Immature natural killer cell (primary cell): ENCODE results near the gene MFGE8. TPM values are rescaled to one million over a fixed set of nuclear protein-coding genes. Genes with fewer than 3 reads are reported as not detected.

ENCODE experiments used
- DNase-seq, 3 donors: peaks; one replicate each; pipeline ENCODE4 v3.0.0; 2022; ENCODE audit warnings: mixed read lengths in 1 of 3
- H3K27ac Mint-ChIP-seq, 6 donors: one replicate each; pipeline ENCODE4 v1.8.0; 2020; ENCODE audit warnings: mixed read lengths in 6 of 6, mild to moderate bottlenecking in 5 of 6, inconsistent platforms in 4 of 6, moderate library complexity in 3 of 6
- H3K27me3 Mint-ChIP-seq, 3 donors: one replicate each; pipeline ENCODE4 v1.8.0; 2020 to 2021; ENCODE audit warnings: low read depth in 3 of 3, mild to moderate bottlenecking in 3 of 3, mixed read lengths in 3 of 3, moderate library complexity in 3 of 3, inconsistent platforms in 1 of 3
- H3K36me3 Mint-ChIP-seq, 3 donors: one replicate each; pipeline ENCODE4 v1.8.0; 2020; ENCODE audit warnings: mixed read lengths in 3 of 3, inconsistent platforms in 2 of 3, mild to moderate bottlenecking in 2 of 3
- H3K4me1 Mint-ChIP-seq, 2 donors: one replicate each; pipeline ENCODE4 v1.8.0; 2020; ENCODE audit warnings: inconsistent platforms in 2 of 2, mild to moderate bottlenecking in 2 of 2, mixed read lengths in 2 of 2, moderate library complexity in 1 of 2
- H3K4me3 Mint-ChIP-seq, 5 donors: one replicate each; pipeline ENCODE4 v1.8.0; 2020; ENCODE audit warnings: mild to moderate bottlenecking in 5 of 5, mixed read lengths in 5 of 5, inconsistent platforms in 3 of 5, moderate library complexity in 3 of 5
- H3K9me3 Mint-ChIP-seq, 6 donors: one replicate each; pipeline ENCODE4 v1.8.0; 2020; ENCODE audit warnings: mild to moderate bottlenecking in 6 of 6, mixed read lengths in 6 of 6, inconsistent platforms in 4 of 6, moderate library complexity in 3 of 6
- polyA plus RNA-seq, 3 donors: library from polyadenylated mRNA; unstranded; fragments of 300-500 nt; fragmentation: Illumina TruSeq; gene quantifications; one replicate each; pipeline ENCODE4 v1.2.3, GENCODE V29; 2021

The MFGE8 gene
- polyA plus RNA-seq, 3 donors from 2014 or later, result 3.8 to 6.9 (median 4.4) TPM

- H3K4me3 Mint-ChIP-seq, result no peak overlapping the region
- no peak overlapping the region for H3K27ac Mint-ChIP-seq
- H3K36me3 Mint-ChIP-seq, result no peaks in the 10 kb centered on the region
- H3K9me3 Mint-ChIP-seq, result peaks cover 0 to 1% (median 0%) of the 10 kb centered on the region in 6 donors
- no peak for DNase-seq
- peaks cover 0 to 2% (median 2%) of the 10 kb centered on the region in 3 donors for H3K27me3 Mint-ChIP-seq
- no peaks in the 10 kb centered on the region for H3K4me1 Mint-ChIP-seq
Measured at GRCh38 chr15:88866295-88866881, 46.8 kb downstream of the MFGE8 start.

GRCh38 chr15:88865498-88866099 is 47.6 kb downstream of the MFGE8 start:
- Mint-ChIP-seq H3K9me3 (peaks cover 0 to 1% (median 0%) of the 10 kb centered on the region in 6 donors), H3K4me3 (no peak overlapping the region), H3K4me1 (no peaks in the 10 kb centered on the region), H3K36me3 (no peaks in the 10 kb centered on the region), H3K27me3 (peaks cover 0 to 2% (median 2%) of the 10 kb centered on the region in 3 donors), H3K27ac (no peak overlapping the region)
- DNase-seq, result no peak

- DNase-seq, result no peak
- Mint-ChIP-seq H3K27me3 (peaks cover 0 to 2% (median 2%) of the 10 kb centered on the region in 3 donors), H3K4me3 (no peak overlapping the region), H3K27ac (no peak overlapping the region), H3K9me3 (peaks cover 0 to 1% (median 0%) of the 10 kb centered on the region in 6 donors), H3K4me1 (no peaks in the 10 kb centered on the region), H3K36me3 (no peaks in the 10 kb centered on the region)
Measured at GRCh38 chr15:88864861-88865497, 48.2 kb downstream of the MFGE8 start.

- Mint-ChIP-seq H3K27ac (no peak overlapping the region), H3K4me1 (no peaks in the 10 kb centered on the region), H3K36me3 (no peaks in the 10 kb centered on the region), H3K27me3 (peaks cover 0 to 2% (median 1%) of the 10 kb centered on the region in 3 donors), H3K4me3 (no peak overlapping the region), H3K9me3 (peaks cover 0 to 1% (median 0%) of the 10 kb centered on the region in 6 donors)
- no peak for DNase-seq
Measured at GRCh38 chr15:88863412-88863811, 49.8 kb downstream of the MFGE8 start.

- Mint-ChIP-seq H3K4me1 (no peaks in the 10 kb centered on the region), H3K27me3 (peaks cover 0 to 1% (median 0%) of the 10 kb centered on the region in 3 donors), H3K4me3 (no peak overlapping the region), H3K36me3 (no peaks in the 10 kb centered on the region), H3K27ac (no peak overlapping the region), H3K9me3 (peaks cover 0 to 1% (median 0%) of the 10 kb centered on the region in 6 donors)
- no peak for DNase-seq
Measured at GRCh38 chr15:88860212-88860611, 53.0 kb downstream of the MFGE8 start.

GRCh38 chr15:88859550-88859949 is 53.6 kb downstream of the MFGE8 start:
- H3K27me3 Mint-ChIP-seq, result peaks cover 0 to 1% (median 0%) of the 10 kb centered on the region in 3 donors
- H3K4me3 Mint-ChIP-seq, result no peak overlapping the region

GRCh38 chr15:88858934-88859333 is 54.2 kb downstream of the MFGE8 start:
- Mint-ChIP-seq H3K36me3 (no peaks in the 10 kb centered on the region), H3K9me3 (peaks cover 3 to 8% (median 6%) of the 10 kb centered on the region in 6 donors), H3K27me3 (peaks cover 0 to 1% (median 0%) of the 10 kb centered on the region in 3 donors), H3K4me1 (no peaks in the 10 kb centered on the region), H3K4me3 (no peak overlapping the region), H3K27ac (no peak overlapping the region)
- no peak for DNase-seq

More at GRCh38 chr15:88859550-88859949, 53.6 kb downstream of the MFGE8 start:
- DNase-seq, result no peak
- Mint-ChIP-seq H3K9me3 (peaks cover under 1 to 7% (median 2%) of the 10 kb centered on the region in 6 donors), H3K4me1 (no peaks in the 10 kb centered on the region), H3K27ac (no peak overlapping the region), H3K36me3 (no peaks in the 10 kb centered on the region)

- peaks cover 9 to 12% (median 10%) of the 10 kb centered on the region in 6 donors for H3K9me3 Mint-ChIP-seq
- H3K36me3 Mint-ChIP-seq, result no peaks in the 10 kb centered on the region
- H3K4me3 Mint-ChIP-seq, result no peak overlapping the region
- H3K4me1 Mint-ChIP-seq, result no peaks in the 10 kb centered on the region
- H3K27ac Mint-ChIP-seq, result no peak overlapping the region
- peaks cover 4 to 5% (median 5%) of the 10 kb centered on the region in 3 donors for H3K27me3 Mint-ChIP-seq
- DNase-seq, result no peak
Measured at GRCh38 chr15:88852476-88852875, 60.7 kb downstream of the MFGE8 start.

- no peaks in the 10 kb centered on the region for H3K36me3 Mint-ChIP-seq
- H3K9me3 Mint-ChIP-seq, result peaks cover 4 to 11% (median 8%) of the 10 kb centered on the region in 6 donors
- peaks cover 4 to 5% (median 5%) of the 10 kb centered on the region in 3 donors for H3K27me3 Mint-ChIP-seq
- DNase-seq, result no peak
- H3K4me1 Mint-ChIP-seq, result no peaks in the 10 kb centered on the region
- no peak overlapping the region for H3K4me3 Mint-ChIP-seq
- H3K27ac Mint-ChIP-seq, result no peak overlapping the region
Measured at GRCh38 chr15:88849376-88850072, 63.7 kb downstream of the MFGE8 start.

Other genes with a start within 250 kb of the MFGE8 start
- gene ACAN, start 109.9 kb downstream of the MFGE8 start, polyA plus RNA-seq, result not detected
- gene HAPLN3, start 17.8 kb downstream of the MFGE8 start, polyA plus RNA-seq, result 1 to 10 TPM; 3.4 to 7.8 (median 5.3) TPM
- 10 to 100 TPM; 26.9 to 70.6 (median 33.1) TPM for gene ABHD2, start 175.1 kb upstream of the MFGE8 start, polyA plus RNA-seq